NCI-H510A treated with DMSO at 0.1 percent for 48 hours (cell line): ENCODE data around the gene GSTM2.
"Not testable (repeated sequence)": the region's sequence is repeated elsewhere in the genome, so short reads cannot be mapped to it uniquely, and the experiment has no call there.

Experiments used
- DNase-seq: peaks from one replicate; lab custom pipeline; 2025; lab: John Stamatoyannopoulos, UW

GSTM2 gene

GRCh38 chr1:109644670-109645069, 23.2 kb upstream of the GSTM2 start:
- DNase-seq, result no peak

GRCh38 chr1:109649491-109649914, 18.4 kb upstream of the GSTM2 start:
- DNase-seq, result peak; percentile 17

- DNase-seq, result no peak
Measured at GRCh38 chr1:109650609-109651008, 17.2 kb upstream of the GSTM2 start.

GRCh38 chr1:109652402-109652801, 15.5 kb upstream of the GSTM2 start:
- no peak for DNase-seq

- no peak for DNase-seq
Measured at GRCh38 chr1:109653306-109653705, 14.6 kb upstream of the GSTM2 start.

- DNase-seq, result no peak
Measured at GRCh38 chr1:109654519-109654918, 13.3 kb upstream of the GSTM2 start.

- DNase-seq, result peak; percentile 70
Measured at GRCh38 chr1:109655615-109656519, 12.0 kb upstream of the GSTM2 start, which contains the start of gene GSTM4. Gene GSTM4, plus strand, starts transcription at chr1:109656099. Its CDS starts 291 bp downstream, at chr1:109656390.

- DNase-seq, result no peak
Measured at GRCh38 chr1:109657395-109657794, 10.5 kb upstream of the GSTM2 start.

- no peak for DNase-seq
Measured at GRCh38 chr1:109657970-109658369, 9.9 kb upstream of the GSTM2 start.

GRCh38 chr1:109658533-109659042, 9.3 kb upstream of the GSTM2 start:
- no peak for DNase-seq

GRCh38 chr1:109659145-109659544, 8.7 kb upstream of the GSTM2 start:
- no peak for DNase-seq

- no peak for DNase-seq
Measured at GRCh38 chr1:109659997-109660690, 7.7 kb upstream of the GSTM2 start.

GRCh38 chr1:109660691-109661026, 7.2 kb upstream of the GSTM2 start:
- not testable (repeated sequence) for DNase-seq

- DNase-seq, result no peak
Measured at GRCh38 chr1:109661391-109661790, 6.5 kb upstream of the GSTM2 start.

- no peak for DNase-seq
Measured at GRCh38 chr1:109664671-109665070, 3.2 kb upstream of the GSTM2 start.

GRCh38 chr1:109668123-109668775, 392 bp downstream of the GSTM2 start:
- DNase-seq, result no peak

- no peak for DNase-seq
Measured at GRCh38 chr1:109669246-109669948, 1.5 kb downstream of the GSTM2 start.

GRCh38 chr1:109669949-109670302, 2.1 kb downstream of the GSTM2 start:
- DNase-seq, result not testable (repeated sequence)

- no peak for DNase-seq
Measured at GRCh38 chr1:109671067-109671466, 3.2 kb downstream of the GSTM2 start.

GRCh38 chr1:109673861-109674260, 6.0 kb downstream of the GSTM2 start:
- DNase-seq, result not testable (repeated sequence)

GRCh38 chr1:109676683-109677381, 9.0 kb downstream of the GSTM2 start:
- DNase-seq, result not testable (repeated sequence)
